Osteoblast (primary cell): ENCODE measurements around the gene KY. TPM values are rescaled to one million over a fixed set of nuclear protein-coding genes. Genes with fewer than 3 reads are reported as not detected.

Experiments used
- DNase-seq: peaks from one replicate; pipeline ENCODE4 v3.0.0; 2011; ENCODE audit warnings: low spot score, mixed read lengths; ENCODE audit not compliant: insufficient read length; ENCODE audit errors: missing footprints
- H2AFZ ChIP-seq: 2 replicates; pipeline ENCODE4 v1.6.0; 2011; ENCODE audit warnings: mild to moderate bottlenecking, low read length
- H3K27ac ChIP-seq: 2 replicates; pipeline ENCODE4 v1.5.1; 2011; ENCODE audit warnings: mild to moderate bottlenecking, low read depth, low read length, moderate library complexity
- H3K27me3 ChIP-seq: 2 replicates; pipeline ENCODE4 v1.6.0; 2012; ENCODE audit warnings: mild to moderate bottlenecking, control low read depth, inconsistent platforms, low read length, moderate library complexity; ENCODE audit not compliant: insufficient read depth
- H3K36me3 ChIP-seq: 2 replicates; pipeline ENCODE4 v1.5.1; 2011; ENCODE audit warnings: mild to moderate bottlenecking, low read length, control low read depth, moderate library complexity; ENCODE audit not compliant: insufficient read depth
- H3K4me1 ChIP-seq: 2 replicates; pipeline ENCODE4 v1.5.1; 2011; ENCODE audit warnings: mild to moderate bottlenecking, low read length, control low read depth, moderate library complexity; ENCODE audit not compliant: insufficient read depth
- H3K4me2 ChIP-seq: 2 replicates; pipeline ENCODE4 v1.6.0; 2011; ENCODE audit warnings: mild to moderate bottlenecking, low read length; ENCODE audit not compliant: insufficient read depth
- H3K4me3 ChIP-seq: fragments of 200-600 bp; sonication (generic); 3 replicates; pipeline ENCODE4 v1.5.1; 2012; ENCODE audit warnings: mild to moderate bottlenecking, low read length, inconsistent platforms; ENCODE audit not compliant: insufficient read depth
- H3K79me2 ChIP-seq: 2 replicates; pipeline ENCODE4 v1.6.0; 2012; ENCODE audit warnings: mild to moderate bottlenecking, low read length, control low read depth, inconsistent platforms; ENCODE audit not compliant: insufficient read depth
- H3K9me3 ChIP-seq: 2 replicates; pipeline ENCODE4 v1.5.1; 2011; ENCODE audit warnings: low read depth, low read length, control low read depth
- H4K20me1 ChIP-seq: 2 replicates; pipeline ENCODE4 v1.6.0; 2012; ENCODE audit warnings: mild to moderate bottlenecking, low read length, control low read depth; ENCODE audit not compliant: insufficient read depth
- CTCF ChIP-seq: IDR thresholded peaks from 2 replicates; pipeline ENCODE4 v1.5.1; 2011; ENCODE audit warnings: mild to moderate bottlenecking, low read depth, low read length, moderate library complexity; ENCODE audit errors: extremely low read depth
- total RNA-seq: library from RNA; depleted of rRNA; stranded (reverse); fragments of >200 nt; gene quantifications from 2 replicates; pipeline ENCODE4 v1.2.3, GENCODE V29; 2012

Gene KY
- total RNA-seq, 1 donor, result 3.6 TPM

GRCh38 chr3:134602440-134602814 is 48.4 kb downstream of the KY start:
- no peak overlapping the region for H3K27ac ChIP-seq
- H3K9me3 ChIP-seq, result no peaks in the 10 kb centered on the region
- DNase-seq, result no peak
- no peaks in the 10 kb centered on the region for H3K79me2 ChIP-seq
- TF ChIP-seq CTCF, result no peak
- no peaks in the 10 kb centered on the region for H3K36me3 ChIP-seq
- no peak overlapping the region for H3K4me3 ChIP-seq
- H2AFZ ChIP-seq, result no peak overlapping the region
- no peak overlapping the region for H3K4me2 ChIP-seq
- no peaks in the 10 kb centered on the region for H3K27me3 ChIP-seq
- no peaks in the 10 kb centered on the region for H4K20me1 ChIP-seq
- H3K4me1 ChIP-seq, result peaks cover 5% of the 10 kb centered on the region

- peaks cover 4% of the 10 kb centered on the region for H3K4me1 ChIP-seq
- H3K4me2 ChIP-seq, result no peak overlapping the region
- DNase-seq, result peak; percentile 90
- no peaks in the 10 kb centered on the region for H4K20me1 ChIP-seq
- no peak overlapping the region for H3K27ac ChIP-seq
- no peak overlapping the region for H3K4me3 ChIP-seq
- H3K27me3 ChIP-seq, result peaks cover under 1% of the 10 kb centered on the region
- H2AFZ ChIP-seq, result no peak overlapping the region
- H3K9me3 ChIP-seq, result no peaks in the 10 kb centered on the region
- H3K36me3 ChIP-seq, result no peaks in the 10 kb centered on the region
- TF ChIP-seq CTCF, result no peak
- H3K79me2 ChIP-seq, result no peaks in the 10 kb centered on the region
Observed at GRCh38 chr3:134601539-134602439, 49.0 kb downstream of the KY start.

- DNase-seq, result peak; percentile 97
- no peaks in the 10 kb centered on the region for H3K9me3 ChIP-seq
- H3K4me3 ChIP-seq, result peak overlapping the region; percentile 50
- H3K4me1 ChIP-seq, result no peaks in the 10 kb centered on the region
- peaks cover 4% of the 10 kb centered on the region for H3K27me3 ChIP-seq
- no peaks in the 10 kb centered on the region for H3K36me3 ChIP-seq
- H2AFZ ChIP-seq, result peak overlapping the region; percentile 61
- H4K20me1 ChIP-seq, result no peaks in the 10 kb centered on the region
- TF ChIP-seq CTCF, result peak; percentile 98
- no peaks in the 10 kb centered on the region for H3K79me2 ChIP-seq
- peak overlapping the region; percentile 81 for H3K4me2 ChIP-seq
- H3K27ac ChIP-seq, result no peak overlapping the region
Observed at GRCh38 chr3:134600685-134601463, 49.9 kb downstream of the KY start.

GRCh38 chr3:134600206-134600605 is 50.6 kb downstream of the KY start:
- no peak overlapping the region for H3K27ac ChIP-seq
- H3K4me3 ChIP-seq, result no peak overlapping the region
- H3K79me2 ChIP-seq, result no peaks in the 10 kb centered on the region
- no peaks in the 10 kb centered on the region for H4K20me1 ChIP-seq
- H3K27me3 ChIP-seq, result peaks cover 4% of the 10 kb centered on the region
- no peaks in the 10 kb centered on the region for H3K36me3 ChIP-seq
- H3K9me3 ChIP-seq, result no peaks in the 10 kb centered on the region
- H2AFZ ChIP-seq, result no peak overlapping the region
- no peak overlapping the region for H3K4me2 ChIP-seq
- no peaks in the 10 kb centered on the region for H3K4me1 ChIP-seq
- DNase-seq, result no peak
- no peak for TF ChIP-seq CTCF
